Neural crest cell (in vitro differentiated cells): ENCODE data around the gene SCN8A. TPM values are rescaled to one million over a fixed set of nuclear protein-coding genes. Genes with fewer than 3 reads are reported as not detected.
"Not testable (repeated sequence)": the region's sequence is repeated elsewhere in the genome, so short reads cannot be mapped to it uniquely, and the experiment has no call there.

ENCODE experiments used
- DNase-seq: peaks from one replicate; pipeline ENCODE4 v3.0.0; 2021; ENCODE audit warnings: low read depth, mixed read lengths, low spot score
- H3K27ac Mint-ChIP-seq: one replicate; pipeline ENCODE4 v1.8.0; 2021; ENCODE audit warnings: mild to moderate bottlenecking, mixed read lengths; ENCODE audit not compliant: unreplicated experiment
- H3K27me3 Mint-ChIP-seq: 2 replicates; pipeline ENCODE4 v1.8.0; 2021; ENCODE audit warnings: low read depth, mild to moderate bottlenecking, mixed read lengths
- H3K36me3 Mint-ChIP-seq: 2 replicates; pipeline ENCODE4 v1.8.0; 2021; ENCODE audit warnings: low read depth, mild to moderate bottlenecking, mixed read lengths
- H3K4me1 Mint-ChIP-seq: 2 replicates; pipeline ENCODE4 v1.8.0; 2021; ENCODE audit warnings: mixed read lengths
- H3K4me3 Mint-ChIP-seq: one replicate; pipeline ENCODE4 v1.8.0; 2021; ENCODE audit warnings: mild to moderate bottlenecking, mixed read lengths
- H3K9me3 Mint-ChIP-seq: 2 replicates; pipeline ENCODE4 v1.8.0; 2021; ENCODE audit warnings: mixed read lengths
- total RNA-seq: library from RNA; stranded (reverse); gene quantifications from 2 replicates; pipeline ENCODE4 v1.2.1, GENCODE V29; 2021
- TF ChIP-seq, protein P1 (sequence below): fragments of 200-600 bp; sonication (generic); conservative IDR thresholded peaks from 2 replicates; pipeline ENCODE4 v1.5.0; 2021; ENCODE audit warnings: antibody characterized with exemption, mild to moderate bottlenecking

The SCN8A gene
- total RNA-seq, 1 donor from 2014 or later, result 13.0 TPM

DNA sequence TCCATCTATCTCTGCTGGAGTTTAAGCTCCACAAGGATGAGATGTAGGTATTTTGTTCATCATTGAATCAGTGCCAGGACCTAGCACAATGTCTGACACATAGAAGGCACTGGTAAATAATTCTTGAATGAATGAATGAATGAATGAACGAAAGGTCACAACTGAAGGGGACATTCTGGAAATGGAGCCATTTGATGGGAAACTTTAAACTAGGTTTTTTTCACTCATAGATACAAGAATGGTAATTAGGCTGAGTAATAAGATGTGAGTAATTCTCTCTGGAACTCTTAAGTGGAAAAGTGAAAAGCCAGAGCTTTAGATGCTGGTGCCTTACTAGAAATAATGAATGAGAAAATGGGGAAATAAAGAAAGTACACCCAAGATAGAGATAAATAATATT is 44.3 kb downstream of the SCN8A start:
- peaks cover 13% of the 10 kb centered on the region for H3K9me3 Mint-ChIP-seq
- H3K36me3 Mint-ChIP-seq, result peaks cover 16% of the 10 kb centered on the region
- H3K27me3 Mint-ChIP-seq, result no peaks in the 10 kb centered on the region
- TF ChIP-seq, protein P1, sequence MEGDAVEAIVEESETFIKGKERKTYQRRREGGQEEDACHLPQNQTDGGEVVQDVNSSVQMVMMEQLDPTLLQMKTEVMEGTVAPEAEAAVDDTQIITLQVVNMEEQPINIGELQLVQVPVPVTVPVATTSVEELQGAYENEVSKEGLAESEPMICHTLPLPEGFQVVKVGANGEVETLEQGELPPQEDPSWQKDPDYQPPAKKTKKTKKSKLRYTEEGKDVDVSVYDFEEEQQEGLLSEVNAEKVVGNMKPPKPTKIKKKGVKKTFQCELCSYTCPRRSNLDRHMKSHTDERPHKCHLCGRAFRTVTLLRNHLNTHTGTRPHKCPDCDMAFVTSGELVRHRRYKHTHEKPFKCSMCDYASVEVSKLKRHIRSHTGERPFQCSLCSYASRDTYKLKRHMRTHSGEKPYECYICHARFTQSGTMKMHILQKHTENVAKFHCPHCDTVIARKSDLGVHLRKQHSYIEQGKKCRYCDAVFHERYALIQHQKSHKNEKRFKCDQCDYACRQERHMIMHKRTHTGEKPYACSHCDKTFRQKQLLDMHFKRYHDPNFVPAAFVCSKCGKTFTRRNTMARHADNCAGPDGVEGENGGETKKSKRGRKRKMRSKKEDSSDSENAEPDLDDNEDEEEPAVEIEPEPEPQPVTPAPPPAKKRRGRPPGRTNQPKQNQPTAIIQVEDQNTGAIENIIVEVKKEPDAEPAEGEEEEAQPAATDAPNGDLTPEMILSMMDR, result no peak
- no peak overlapping the region for H3K4me3 Mint-ChIP-seq
- DNase-seq, result no peak
- no peak overlapping the region for H3K27ac Mint-ChIP-seq
- H3K4me1 Mint-ChIP-seq, result peaks cover 45% of the 10 kb centered on the region

DNA sequence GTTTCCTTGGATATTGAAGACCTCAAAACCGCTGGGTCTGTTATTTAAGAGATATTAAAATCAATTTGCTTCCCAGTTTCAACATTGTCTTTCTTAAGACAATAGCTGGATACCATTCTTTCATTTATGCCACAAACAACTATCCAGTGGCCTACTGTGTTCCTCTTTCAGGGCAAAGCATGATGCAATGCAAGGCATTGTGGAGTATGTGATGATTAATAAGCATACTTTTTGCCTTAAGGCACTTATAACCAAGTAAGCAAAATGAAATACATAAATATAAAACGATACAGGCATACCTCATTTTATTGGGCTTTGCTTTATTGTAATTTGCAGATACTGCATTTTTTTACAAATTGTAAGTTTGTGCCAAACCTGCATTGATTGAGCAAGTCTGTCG is 45.5 kb downstream of the SCN8A start:
- peaks cover 38% of the 10 kb centered on the region for H3K4me1 Mint-ChIP-seq
- no peak overlapping the region for H3K27ac Mint-ChIP-seq
- H3K36me3 Mint-ChIP-seq, result peaks cover 16% of the 10 kb centered on the region
- no peak for DNase-seq
- peaks cover 13% of the 10 kb centered on the region for H3K9me3 Mint-ChIP-seq
- H3K27me3 Mint-ChIP-seq, result no peaks in the 10 kb centered on the region
- TF ChIP-seq, protein P1, result no peak
- no peak overlapping the region for H3K4me3 Mint-ChIP-seq

DNA sequence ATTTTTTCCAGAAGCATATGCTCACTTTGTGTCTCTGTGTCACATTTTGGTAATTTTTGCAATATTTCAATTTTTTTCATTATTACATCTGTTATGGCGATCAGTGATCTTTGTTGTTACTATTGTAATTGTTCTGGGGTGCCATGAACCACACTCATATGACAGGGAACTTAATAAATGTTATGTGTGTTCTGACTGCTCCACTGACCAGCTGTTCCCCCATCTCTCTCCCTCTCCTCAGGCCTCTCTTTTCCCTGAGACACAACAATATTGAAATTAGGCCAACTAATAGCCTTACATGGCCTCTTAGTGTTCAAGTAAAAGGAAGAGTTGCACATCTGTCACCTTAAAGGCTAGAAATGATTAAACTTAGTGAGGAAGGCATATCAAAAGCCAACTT is 46.0 kb downstream of the SCN8A start:
- Mint-ChIP-seq H3K36me3 (peaks cover 16% of the 10 kb centered on the region), H3K4me1 (peaks cover 38% of the 10 kb centered on the region), H3K27me3 (no peaks in the 10 kb centered on the region), H3K9me3 (peaks cover 13% of the 10 kb centered on the region), H3K4me3 (no peak overlapping the region), H3K27ac (no peak overlapping the region)
- DNase-seq, result no peak
- TF ChIP-seq, protein P1, result no peak

DNA sequence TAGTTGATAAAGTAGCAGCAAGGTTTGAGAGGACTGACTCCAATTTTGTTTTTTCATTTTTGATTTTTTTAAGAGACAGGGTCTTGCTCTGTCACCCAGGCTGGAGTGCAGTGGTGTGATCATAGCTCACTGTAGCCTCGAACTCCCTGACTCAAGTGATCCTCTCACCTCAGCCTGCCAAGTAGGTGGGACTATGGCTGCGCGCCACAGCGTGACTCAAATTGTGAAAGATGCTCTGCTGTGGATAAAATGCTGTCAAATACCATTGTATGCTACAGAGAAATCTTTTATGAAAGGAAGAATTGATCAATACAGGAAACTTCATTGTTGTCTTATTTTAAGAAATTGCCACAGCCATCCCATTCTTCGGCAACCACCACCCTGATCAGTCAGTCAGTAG is 48.3 kb downstream of the SCN8A start:
- DNase-seq, result no peak
- H3K4me3 Mint-ChIP-seq, result peak overlapping the region; percentile 21

DNA sequence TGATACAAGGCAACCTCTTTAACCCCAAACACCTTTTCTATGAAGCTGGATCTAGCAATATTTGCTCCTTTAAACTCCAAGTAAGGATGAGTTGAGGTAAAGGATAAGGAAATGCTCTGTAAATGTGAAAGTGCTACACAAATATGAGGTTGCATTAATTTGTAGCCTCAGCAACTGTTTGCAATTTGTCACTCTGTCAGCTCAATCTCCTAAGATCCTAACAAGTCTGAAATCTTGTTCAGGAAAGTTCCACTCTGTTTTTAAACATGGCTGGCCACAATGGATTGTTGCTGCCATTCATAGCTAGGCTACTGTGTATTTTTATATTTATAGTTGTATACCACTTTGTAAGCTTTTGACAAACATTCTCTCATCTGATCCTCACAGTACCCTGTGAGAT is 51.3 kb downstream of the SCN8A start:
- Mint-ChIP-seq H3K27ac (peak overlapping the region; percentile 9), H3K27me3 (no peaks in the 10 kb centered on the region), H3K36me3 (peaks cover 15% of the 10 kb centered on the region), H3K4me3 (no peak overlapping the region), H3K9me3 (peaks cover 11% of the 10 kb centered on the region), H3K4me1 (peaks cover 27% of the 10 kb centered on the region)
- no peak for DNase-seq
- TF ChIP-seq, protein P1, result no peak

More for the DNA sequence above, 48.3 kb downstream of the SCN8A start:
- H3K36me3 Mint-ChIP-seq, result peaks cover 21% of the 10 kb centered on the region
- peaks cover 22% of the 10 kb centered on the region for H3K4me1 Mint-ChIP-seq
- TF ChIP-seq, protein P1, result no peak
- H3K27ac Mint-ChIP-seq, result no peak overlapping the region
- no peaks in the 10 kb centered on the region for H3K27me3 Mint-ChIP-seq
- peaks cover 16% of the 10 kb centered on the region for H3K9me3 Mint-ChIP-seq

DNA sequence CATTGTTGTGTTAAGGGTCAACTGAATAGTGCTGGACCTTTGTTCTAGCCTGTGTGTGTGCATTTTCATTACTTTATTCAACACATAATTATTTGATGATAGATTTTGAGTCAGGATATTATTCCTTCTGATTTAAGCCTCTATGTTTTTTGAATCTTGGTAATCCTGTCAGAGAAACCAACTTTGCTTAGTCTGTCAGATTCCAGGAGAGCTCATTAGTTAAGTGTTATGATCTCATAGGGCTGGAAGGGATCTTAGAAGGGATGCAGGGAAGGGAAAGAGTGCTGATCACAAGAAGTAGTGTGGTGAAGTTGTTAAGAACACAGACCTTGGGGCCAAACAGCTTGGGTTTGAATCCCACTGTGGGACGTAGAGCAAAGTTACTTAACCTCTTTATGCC is 52.9 kb downstream of the SCN8A start:
- peaks cover 7% of the 10 kb centered on the region for H3K9me3 Mint-ChIP-seq
- no peak overlapping the region for H3K27ac Mint-ChIP-seq
- no peaks in the 10 kb centered on the region for H3K27me3 Mint-ChIP-seq
- peaks cover 11% of the 10 kb centered on the region for H3K36me3 Mint-ChIP-seq
- no peak overlapping the region for H3K4me3 Mint-ChIP-seq
- TF ChIP-seq, protein P1, result no peak
- DNase-seq, result no peak
- peaks cover 27% of the 10 kb centered on the region for H3K4me1 Mint-ChIP-seq

DNA sequence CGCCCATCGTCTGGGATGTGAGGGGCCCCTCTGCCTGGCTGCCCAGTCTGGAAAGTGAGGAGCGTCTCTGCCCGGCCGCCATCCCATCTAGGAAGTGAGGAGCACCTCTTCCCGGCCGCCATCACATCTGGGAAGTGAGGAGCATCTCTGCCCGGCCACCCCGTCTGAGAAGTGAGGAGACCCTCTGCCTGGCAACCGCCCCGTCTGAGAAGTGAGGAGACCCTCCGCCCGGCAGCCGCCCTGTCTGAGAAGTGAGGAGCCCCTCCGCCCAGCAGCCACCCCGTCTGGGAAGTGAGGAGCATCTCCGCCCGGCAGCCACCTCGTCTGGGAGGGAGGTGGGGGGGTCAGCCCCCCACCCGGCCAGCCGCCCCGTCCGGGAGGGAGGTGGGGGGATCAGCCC is 53.7 kb downstream of the SCN8A start:
- H3K4me3 Mint-ChIP-seq, H3K9me3 Mint-ChIP-seq, H3K27ac Mint-ChIP-seq, H3K27me3 Mint-ChIP-seq, DNase-seq: not testable (repeated sequence)
- Mint-ChIP-seq H3K36me3 (peaks cover 16% of the 10 kb centered on the region), H3K4me1 (peaks cover 27% of the 10 kb centered on the region)
